A549 (cell line): ENCODE results near the gene ZNF423. TPM values are rescaled to one million over a fixed set of nuclear protein-coding genes. Genes with fewer than 3 reads are reported as not detected.

Experiments used
- ATAC-seq, 2 experiments: fragments of 200-7000 bp in 1 of 2; fragments of >200 bp in 1 of 2; cut with Nextera tagmentation in 1 of 2; cut with Tn5 transposase in 1 of 2; 3 replicates each; pipeline versions ENCODE4 v1.8.0 to v1.9.1; 2018 to 2020; ENCODE audit warnings: mild to moderate bottlenecking in 1 of 2, moderate library complexity in 1 of 2
- CTCF ChIA-PET: fragments of 300-600 bp; sonication (Branson Sonifier 250); formaldehyde crosslinking; extraction: SDS; loops from one replicate; lab custom pipeline; 2021; ENCODE audit warnings: antibody characterized with exemption, inconsistent platforms; lab: Yijun Ruan, JAX
- POLR2A ChIA-PET: fragments of 350-600 bp; formaldehyde crosslinking; extraction: SDS; loops from one replicate; lab custom pipeline; 2021; ENCODE audit warnings: antibody characterized with exemption, inconsistent platforms; lab: Yijun Ruan, JAX
- DNase-seq, 2 experiments: peaks; one replicate each; pipeline versions ENCODE4 v3.0.0 to v3.0.0-alpha.2; 2011 to 2016; ENCODE audit warnings: low read depth in 1 of 2, low spot score in 1 of 2
- FAIRE-seq: peaks from 2 replicates; lab custom pipeline; 2011; peaks lifted over from hg19 to GRCh38; lab: Jason Lieb, UNC
- H3K27ac ChIP-seq, 2 experiments: fragments of >200 bp; sonication (Bioruptor Twin); formaldehyde crosslinking; 3 replicates each; pipeline ENCODE4 v1.5.1; 2016 to 2017
- H3K4me1 ChIP-seq: fragments of >200 bp; sonication (Bioruptor Twin); formaldehyde crosslinking; 3 replicates; pipeline ENCODE4 v1.6.1; 2016
- H3K4me2 ChIP-seq: fragments of >200 bp; sonication (Bioruptor Twin); formaldehyde crosslinking; 3 replicates; pipeline ENCODE4 v1.6.1; 2016
- H3K4me3 ChIP-seq: fragments of >200 bp; sonication (Bioruptor Twin); formaldehyde crosslinking; 3 replicates; pipeline ENCODE4 v1.5.1; 2016
- H3K9me3 ChIP-seq: fragments of >200 bp; sonication (Bioruptor Twin); formaldehyde crosslinking; 3 replicates; pipeline ENCODE4 v1.6.1; 2016
- BHLHE40 ChIP-seq: IDR thresholded peaks from 2 replicates; pipeline ENCODE4 v1.6.1; 2012; ENCODE audit warnings: low read depth, low read length, inconsistent platforms
- CBX2 ChIP-seq: fragments of 200-600 bp; sonication (generic); IDR thresholded peaks from 2 replicates; pipeline ENCODE4 v1.6.1; 2016; ENCODE audit warnings: low read depth, mild to moderate bottlenecking, borderline replicate concordance
- CBX8 ChIP-seq: fragments of 200-600 bp; sonication (generic); IDR thresholded peaks from 2 replicates; pipeline ENCODE4 v1.6.1; 2016
- CHD2 ChIP-seq: fragments of 150-350 bp; IDR thresholded peaks from 2 replicates; pipeline ENCODE4 v1.6.1; 2014; ENCODE audit warnings: low read length; ENCODE audit not compliant: partially characterized antibody
- FOSB ChIP-seq: fragments of 250-450 bp; sonication (Bioruptor Pico); IDR thresholded peaks from 2 replicates; pipeline ENCODE4 v1.5.0; 2020; ENCODE audit warnings: mild to moderate bottlenecking, moderate library complexity
- FOSL2 ChIP-seq, 2 experiments: fragments of 450-650 bp in 1 of 2; fragments of >200 bp in 1 of 2; sonication (Bioruptor Twin) in 1 of 2; formaldehyde crosslinking; IDR thresholded peaks; 2 replicates each; pipeline versions ENCODE4 v1.5.0 to v1.6.1; 2016 to 2020; ENCODE audit warnings: mild to moderate bottlenecking in 1 of 2, moderate library complexity in 1 of 2
- KDM1A ChIP-seq: fragments of 200-600 bp; sonication (generic); IDR thresholded peaks from 2 replicates; pipeline ENCODE4 v1.6.1; 2016; ENCODE audit warnings: low read depth, mild to moderate bottlenecking
- MAX ChIP-seq: IDR thresholded peaks from 2 replicates; pipeline ENCODE4 v1.6.1; 2012
- MAZ ChIP-seq: fragments of 150-350 bp; IDR thresholded peaks from 2 replicates; pipeline ENCODE4 v1.6.1; 2014; ENCODE audit warnings: antibody characterized with exemption, low read depth, low read length, borderline replicate concordance
- MYC ChIP-seq: IDR thresholded peaks from 2 replicates; pipeline ENCODE4 v1.6.1; 2012; ENCODE audit warnings: mild to moderate bottlenecking, inconsistent platforms, low read length, improper control_type of control experiment, borderline replicate concordance
- POLR2A ChIP-seq: IDR thresholded peaks from 2 replicates; pipeline ENCODE4 v1.6.1; 2012; ENCODE audit warnings: mild to moderate bottlenecking, low read length
- RNF2 ChIP-seq: fragments of 200-600 bp; sonication (generic); IDR thresholded peaks from 2 replicates; pipeline ENCODE4 v1.6.1; 2016; ENCODE audit warnings: low read depth, mild to moderate bottlenecking, antibody characterized with exemption, moderate library complexity, borderline replicate concordance
- SREBF2 ChIP-seq: fragments of 450-650 bp; IDR thresholded peaks from 2 replicates; pipeline ENCODE4 v1.6.1; 2014; ENCODE audit warnings: mild to moderate bottlenecking, moderate library complexity
- WGBS: methylation state at CpG from one replicate; pipeline ENCODE4 v1.1.6; 2017; ENCODE audit errors: missing lambda C conversion rate; 5-methylcytosine and 5-hydroxymethylcytosine counted together
- polyA plus RNA-seq, 4 experiments: library from polyadenylated mRNA; depleted of rRNA in 3 of 4; stranded (reverse); fragments of >200 nt; fragmentation: RNase III in 1 of 4; extraction: RNeasy Plus Mini Kit Qiagen cat#74134 plus additional on column Dnase treatment in 1 of 4; gene quantifications; 2 replicates in 3 of 4; 3 replicates in 1 of 4; pipeline ENCODE4 v1.2.3, GENCODE V29; 2011 to 2017
- TF ChIP-seq, protein P1 (sequence below): fragments of 200-600 bp; sonication (generic); IDR thresholded peaks from 2 replicates; pipeline ENCODE4 v1.6.1; 2016; ENCODE audit warnings: antibody characterized with exemption, mild to moderate bottlenecking, moderate library complexity
- TF ChIP-seq, protein P2 (sequence below): IDR thresholded peaks from 2 replicates; pipeline ENCODE4 v1.6.1; 2012
- TF ChIP-seq, protein P3 (sequence below): fragments of >200 bp; sonication (Bioruptor Twin); formaldehyde crosslinking; IDR thresholded peaks from 3 replicates; pipeline ENCODE4 v1.5.1; 2016

The ZNF423 gene
- polyA plus RNA-seq, 2 of the 4 experiments (the other 2 are of a cell fraction): 0.04 to 0.10 TPM

GRCh38 chr16:49494474-49494873 is 361.4 kb downstream of the ZNF423 start (continued):
- TF ChIP-seq, protein P1, sequence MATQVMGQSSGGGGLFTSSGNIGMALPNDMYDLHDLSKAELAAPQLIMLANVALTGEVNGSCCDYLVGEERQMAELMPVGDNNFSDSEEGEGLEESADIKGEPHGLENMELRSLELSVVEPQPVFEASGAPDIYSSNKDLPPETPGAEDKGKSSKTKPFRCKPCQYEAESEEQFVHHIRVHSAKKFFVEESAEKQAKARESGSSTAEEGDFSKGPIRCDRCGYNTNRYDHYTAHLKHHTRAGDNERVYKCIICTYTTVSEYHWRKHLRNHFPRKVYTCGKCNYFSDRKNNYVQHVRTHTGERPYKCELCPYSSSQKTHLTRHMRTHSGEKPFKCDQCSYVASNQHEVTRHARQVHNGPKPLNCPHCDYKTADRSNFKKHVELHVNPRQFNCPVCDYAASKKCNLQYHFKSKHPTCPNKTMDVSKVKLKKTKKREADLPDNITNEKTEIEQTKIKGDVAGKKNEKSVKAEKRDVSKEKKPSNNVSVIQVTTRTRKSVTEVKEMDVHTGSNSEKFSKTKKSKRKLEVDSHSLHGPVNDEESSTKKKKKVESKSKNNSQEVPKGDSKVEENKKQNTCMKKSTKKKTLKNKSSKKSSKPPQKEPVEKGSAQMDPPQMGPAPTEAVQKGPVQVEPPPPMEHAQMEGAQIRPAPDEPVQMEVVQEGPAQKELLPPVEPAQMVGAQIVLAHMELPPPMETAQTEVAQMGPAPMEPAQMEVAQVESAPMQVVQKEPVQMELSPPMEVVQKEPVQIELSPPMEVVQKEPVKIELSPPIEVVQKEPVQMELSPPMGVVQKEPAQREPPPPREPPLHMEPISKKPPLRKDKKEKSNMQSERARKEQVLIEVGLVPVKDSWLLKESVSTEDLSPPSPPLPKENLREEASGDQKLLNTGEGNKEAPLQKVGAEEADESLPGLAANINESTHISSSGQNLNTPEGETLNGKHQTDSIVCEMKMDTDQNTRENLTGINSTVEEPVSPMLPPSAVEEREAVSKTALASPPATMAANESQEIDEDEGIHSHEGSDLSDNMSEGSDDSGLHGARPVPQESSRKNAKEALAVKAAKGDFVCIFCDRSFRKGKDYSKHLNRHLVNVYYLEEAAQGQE: no peak
- TF ChIP-seq, all 56 proteins: peak for 0

DNA sequence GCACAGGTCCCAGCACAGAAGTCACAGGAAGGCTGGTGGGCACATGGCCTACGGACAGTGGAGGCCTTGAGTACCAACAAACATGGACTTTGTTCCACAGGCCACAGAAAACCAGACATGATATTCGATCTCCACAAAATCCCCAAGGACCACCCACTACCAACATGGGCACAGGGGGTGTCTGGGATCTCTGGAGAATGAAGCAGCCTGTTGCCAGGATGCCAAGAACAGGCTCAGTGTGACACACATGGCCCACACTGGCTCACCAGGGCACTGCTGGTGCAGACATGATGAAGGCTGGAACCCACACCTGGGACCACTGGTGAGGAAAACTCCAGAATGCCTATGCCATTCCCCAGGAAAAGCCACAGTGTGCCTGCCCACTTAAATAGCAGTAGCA is 362.1 kb downstream of the ZNF423 start:
- WGBS: 40% methylated on average over 2 of the region's 2 CpGs
- CTCF ChIA-PET: interaction anchor here (0.6 to 2.8 kb wide), 4 partner anchors 20 to 428 kb away, joined by 3 to 14 read pairs (median 6); no protein-coding TSS in a partner anchor
- TF ChIP-seq CBX2: no peak
- no peak for TF ChIP-seq FOSB (CRISPR knock-in tag)
- no peak for TF ChIP-seq SREBF2
- no peak for TF ChIP-seq MAZ
- TF ChIP-seq, protein P2, sequence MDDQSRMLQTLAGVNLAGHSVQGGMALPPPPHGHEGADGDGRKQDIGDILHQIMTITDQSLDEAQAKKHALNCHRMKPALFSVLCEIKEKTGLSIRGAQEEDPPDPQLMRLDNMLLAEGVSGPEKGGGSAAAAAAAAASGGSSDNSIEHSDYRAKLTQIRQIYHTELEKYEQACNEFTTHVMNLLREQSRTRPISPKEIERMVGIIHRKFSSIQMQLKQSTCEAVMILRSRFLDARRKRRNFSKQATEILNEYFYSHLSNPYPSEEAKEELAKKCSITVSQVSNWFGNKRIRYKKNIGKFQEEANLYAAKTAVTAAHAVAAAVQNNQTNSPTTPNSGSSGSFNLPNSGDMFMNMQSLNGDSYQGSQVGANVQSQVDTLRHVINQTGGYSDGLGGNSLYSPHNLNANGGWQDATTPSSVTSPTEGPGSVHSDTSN: no peak
- TF ChIP-seq CHD2: no peak
- no peak for TF ChIP-seq FOSL2 (IDR thresholded peaks at IDR 0.05)
- no peak for TF ChIP-seq FOSL2 (CRISPR knock-in tag; IDR thresholded peaks at IDR 0.05)
- TF ChIP-seq MAX: no peak
- TF ChIP-seq, protein P1: no peak
- no peak for TF ChIP-seq MYC
- no peak for TF ChIP-seq BHLHE40
- TF ChIP-seq RNF2: no peak
- no peak for TF ChIP-seq POLR2A
- TF ChIP-seq, protein P3, sequence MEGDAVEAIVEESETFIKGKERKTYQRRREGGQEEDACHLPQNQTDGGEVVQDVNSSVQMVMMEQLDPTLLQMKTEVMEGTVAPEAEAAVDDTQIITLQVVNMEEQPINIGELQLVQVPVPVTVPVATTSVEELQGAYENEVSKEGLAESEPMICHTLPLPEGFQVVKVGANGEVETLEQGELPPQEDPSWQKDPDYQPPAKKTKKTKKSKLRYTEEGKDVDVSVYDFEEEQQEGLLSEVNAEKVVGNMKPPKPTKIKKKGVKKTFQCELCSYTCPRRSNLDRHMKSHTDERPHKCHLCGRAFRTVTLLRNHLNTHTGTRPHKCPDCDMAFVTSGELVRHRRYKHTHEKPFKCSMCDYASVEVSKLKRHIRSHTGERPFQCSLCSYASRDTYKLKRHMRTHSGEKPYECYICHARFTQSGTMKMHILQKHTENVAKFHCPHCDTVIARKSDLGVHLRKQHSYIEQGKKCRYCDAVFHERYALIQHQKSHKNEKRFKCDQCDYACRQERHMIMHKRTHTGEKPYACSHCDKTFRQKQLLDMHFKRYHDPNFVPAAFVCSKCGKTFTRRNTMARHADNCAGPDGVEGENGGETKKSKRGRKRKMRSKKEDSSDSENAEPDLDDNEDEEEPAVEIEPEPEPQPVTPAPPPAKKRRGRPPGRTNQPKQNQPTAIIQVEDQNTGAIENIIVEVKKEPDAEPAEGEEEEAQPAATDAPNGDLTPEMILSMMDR: no peak
- no peak for TF ChIP-seq CBX8
- TF ChIP-seq KDM1A: no peak
- no peak for ATAC-seq
- no peak for FAIRE-seq
- no peak for DNase-seq
- no peak overlapping the region for H3K27ac ChIP-seq
- no peaks in the 10 kb centered on the region for H3K9me3 ChIP-seq
- H3K4me2 ChIP-seq: no peak overlapping the region
- no peak overlapping the region for H3K4me3 ChIP-seq
- no peaks in the 10 kb centered on the region for H3K4me1 ChIP-seq
- POLR2A ChIA-PET: no interaction called here
